Neural cell (in vitro differentiated cells): ENCODE results near the gene GDPD5. TPM values are rescaled to one million over a fixed set of nuclear protein-coding genes. Genes with fewer than 3 reads are reported as not detected.

ENCODE experiments used
- H2AFZ ChIP-seq: fragments of 200-600, 300-800 bp; sonication (generic), shearing (Covaris generic); 2 replicates; pipeline ENCODE4 v1.6.0; 2014; ENCODE audit warnings: low read depth, mild to moderate bottlenecking, antibody characterized with exemption, low read length, moderate library complexity
- H3F3A ChIP-seq: fragments of 200-600 bp; shearing (Covaris generic); 2 replicates; pipeline ENCODE4 v1.6.1; 2016; ENCODE audit warnings: mild to moderate bottlenecking, moderate library complexity, mixed read lengths, antibody characterized with exemption, low read length; ENCODE audit not compliant: insufficient read depth, poor library complexity, severe bottlenecking
- H3K27ac ChIP-seq: fragments of 200-600, 300-800 bp; sonication (generic), shearing (Covaris generic); 2 replicates; pipeline ENCODE4 v1.5.1; 2014; ENCODE audit warnings: mild to moderate bottlenecking, low read length, moderate library complexity
- H3K27me3 ChIP-seq: fragments of 300-800, 200-600 bp; sonication (generic), shearing (Covaris generic); 2 replicates; pipeline ENCODE4 v1.6.0; 2014; ENCODE audit warnings: mild to moderate bottlenecking, low read depth, low read length, moderate library complexity; ENCODE audit not compliant: insufficient read depth
- H3K36me3 ChIP-seq: fragments of 300-800, 200-600 bp; sonication (generic), shearing (Covaris generic); 2 replicates; pipeline ENCODE4 v1.5.1; 2014; ENCODE audit warnings: mild to moderate bottlenecking, antibody characterized with exemption, low read length, moderate library complexity; ENCODE audit not compliant: insufficient read depth
- H3K4me2 ChIP-seq: fragments of 300-800, 200-600 bp; sonication (generic), shearing (Covaris generic); 2 replicates; pipeline ENCODE4 v1.6.0; 2014; ENCODE audit warnings: mild to moderate bottlenecking, low read length
- H3K4me3 ChIP-seq: fragments of 300-800, 200-600 bp; sonication (generic), shearing (Covaris generic); 2 replicates; pipeline ENCODE4 v1.5.1; 2014; ENCODE audit warnings: mild to moderate bottlenecking, low read length, moderate library complexity
- H3K79me2 ChIP-seq: fragments of 200-600 bp; shearing (Covaris generic); replicated peaks from 2 replicates; pipeline ENCODE4 v1.6.0; 2014; ENCODE audit warnings: mild to moderate bottlenecking, low read length, moderate library complexity; ENCODE audit not compliant: insufficient read depth
- H3K9ac ChIP-seq: fragments of 300-800, 200-600 bp; sonication (generic), shearing (Covaris generic); 2 replicates; pipeline ENCODE4 v1.6.1; 2016; ENCODE audit warnings: mild to moderate bottlenecking, low read length, mixed read lengths
- H3K9me2 ChIP-seq: fragments of 200-600 bp; shearing (Covaris generic); 2 replicates; pipeline ENCODE4 v1.6.1; 2016; ENCODE audit warnings: mild to moderate bottlenecking, low read length, mixed read lengths; ENCODE audit not compliant: insufficient read depth
- H3K9me3 ChIP-seq: fragments of 200-600, 300-800 bp; sonication (generic), shearing (Covaris generic); 2 replicates; pipeline ENCODE4 v1.6.1; 2016; ENCODE audit warnings: mild to moderate bottlenecking, mixed run types, low read length, moderate library complexity, mixed read lengths
- H4K20me1 ChIP-seq: fragments of 200-600 bp; shearing (Covaris generic); 2 replicates; pipeline ENCODE4 v1.6.1; 2016; ENCODE audit warnings: mild to moderate bottlenecking, mixed run types; ENCODE audit not compliant: insufficient read depth
- EP300 ChIP-seq: fragments of 450-650 bp; conservative IDR thresholded peaks from 2 replicates; pipeline ENCODE4 v1.6.1; 2014; ENCODE audit warnings: antibody characterized with exemption, mild to moderate bottlenecking, moderate library complexity; ENCODE audit not compliant: poor library complexity, severe bottlenecking
- EZH2 ChIP-seq: fragments of 200-600, 300-800 bp; shearing (Covaris generic), sonication (generic); IDR thresholded peaks from 2 replicates; pipeline ENCODE4 v1.6.1; 2014; ENCODE audit warnings: antibody characterized with exemption, low read length, borderline replicate concordance, mild to moderate bottlenecking; ENCODE audit not compliant: insufficient read depth, poor library complexity, severe bottlenecking
- MXI1 ChIP-seq: fragments of 450-650 bp; conservative IDR thresholded peaks from 2 replicates; pipeline ENCODE4 v1.6.1; 2014; ENCODE audit warnings: antibody characterized with exemption, mild to moderate bottlenecking; ENCODE audit not compliant: poor library complexity, severe bottlenecking
- POLR2AphosphoS5 ChIP-seq: IDR thresholded peaks from 2 replicates; pipeline ENCODE4 v1.6.1; 2012
- RAD21 ChIP-seq: fragments of 450-650 bp; conservative IDR thresholded peaks from 2 replicates; pipeline ENCODE4 v1.6.1; 2014; ENCODE audit warnings: antibody characterized with exemption, mild to moderate bottlenecking, moderate library complexity
- TAF1 ChIP-seq: IDR thresholded peaks from 2 replicates; pipeline ENCODE4 v1.6.1; 2012; ENCODE audit warnings: low read depth
- polyA plus RNA-seq: library from polyadenylated mRNA; depleted of rRNA; stranded (reverse); fragments of >200 nt; gene quantifications from 2 replicates; pipeline ENCODE4 v1.2.3, GENCODE V29; 2014
- TF ChIP-seq, protein P1 (sequence below): IDR thresholded peaks from 2 replicates; pipeline ENCODE4 v1.6.1; 2012; ENCODE audit warnings: borderline replicate concordance
- TF ChIP-seq, protein P2 (sequence below): fragments of 450-650 bp; IDR thresholded peaks from 2 replicates; pipeline ENCODE4 v1.5.1; 2014; ENCODE audit warnings: antibody characterized with exemption, mild to moderate bottlenecking, moderate library complexity; ENCODE audit not compliant: poor library complexity, severe bottlenecking

Gene GDPD5
- polyA plus RNA-seq, 1 donor from 2014 or later: 19.2 TPM

DNA sequence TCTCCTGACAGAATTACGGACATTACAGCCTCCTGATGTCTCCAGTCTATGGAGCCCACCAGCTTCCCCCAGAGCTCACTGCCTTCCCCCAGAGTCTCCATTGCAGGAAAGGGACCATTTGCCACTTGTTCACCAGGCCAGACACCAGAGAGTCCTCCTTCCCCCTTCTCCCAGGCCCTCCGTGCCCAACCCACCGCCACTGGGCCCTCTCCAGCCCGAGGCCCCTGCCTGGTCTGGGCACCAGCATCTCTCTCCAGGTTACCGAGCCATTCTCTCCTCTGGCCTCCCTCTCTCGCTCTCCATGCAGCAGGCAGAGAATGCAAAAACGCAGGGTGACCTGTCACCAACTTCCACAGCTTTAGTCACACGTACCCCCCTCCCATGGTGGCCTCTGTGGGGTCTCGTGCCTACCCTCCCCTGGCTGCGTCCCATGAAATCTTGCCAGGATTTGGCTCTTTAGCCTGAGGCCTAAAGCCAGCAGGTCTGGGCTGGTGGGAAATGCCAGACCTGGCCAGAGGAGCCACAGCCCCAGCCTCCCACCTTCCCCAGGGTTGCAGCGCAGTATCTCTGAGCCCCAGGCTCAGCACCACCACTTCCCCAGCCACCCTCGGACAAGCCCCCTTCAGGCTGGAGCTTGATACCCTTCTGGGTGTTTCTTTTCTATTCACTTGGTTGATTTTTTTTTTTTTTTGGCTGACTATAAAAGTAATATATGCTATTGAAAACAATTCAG, 29.5 kb upstream of the GDPD5 start:
- Histone ChIP-seq H3K27me3 (no peaks in the 10 kb centered on the region), H3K9me3 (no peaks in the 10 kb centered on the region), H3K4me3 (no peak overlapping the region), H2AFZ (no peak overlapping the region), H3F3A (no peaks in the 10 kb centered on the region), H3K9ac (no peak overlapping the region), H3K36me3 (no peaks in the 10 kb centered on the region), H3K27ac (no peak overlapping the region), H3K9me2 (no peaks in the 10 kb centered on the region), H3K4me2 (no peak overlapping the region), H3K79me2 (no peaks in the 10 kb centered on the region), H4K20me1 (no peaks in the 10 kb centered on the region)
- TF ChIP-seq TAF1 (no peak), EP300 (no peak)

DNA sequence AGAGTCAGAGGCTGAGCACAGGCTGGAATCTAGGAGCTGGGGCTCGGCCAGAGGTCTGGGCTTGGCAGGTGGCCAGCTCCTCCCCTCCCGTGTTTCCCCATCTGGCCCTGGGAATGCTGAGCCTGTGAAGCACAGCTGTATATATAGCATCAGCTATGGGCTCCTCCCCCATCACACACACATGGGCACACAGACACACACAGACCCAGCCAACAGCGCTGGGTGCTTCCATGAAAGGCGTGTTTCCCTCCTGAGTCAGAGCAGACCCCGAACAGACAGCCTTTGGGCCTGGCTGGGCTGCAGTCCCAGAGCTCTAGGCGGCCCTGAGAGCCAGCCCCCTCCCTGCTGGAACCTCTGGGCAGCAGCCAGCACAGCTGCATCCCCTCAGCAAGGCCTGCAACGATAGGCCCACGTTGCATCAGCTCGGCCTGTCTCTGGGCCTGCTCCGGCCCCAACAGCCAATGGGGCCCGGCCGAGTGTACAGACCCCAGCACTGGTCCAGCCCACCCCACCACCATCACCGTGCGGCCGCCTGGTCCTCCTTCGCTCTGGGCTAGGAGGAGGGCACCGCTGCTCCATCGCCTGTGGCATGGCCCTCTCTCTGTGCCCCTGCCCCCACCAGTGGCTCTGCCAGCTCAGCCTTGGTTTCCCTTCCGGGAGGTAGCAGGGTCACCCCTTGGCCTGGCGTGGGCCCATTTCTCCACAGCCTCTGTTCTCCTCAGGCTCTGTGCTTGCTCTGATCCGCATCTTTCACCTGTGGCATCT, 28.7 kb upstream of the GDPD5 start:
- Histone ChIP-seq H3K79me2 (no peaks in the 10 kb centered on the region), H3K9ac (no peak overlapping the region), H3K9me2 (no peaks in the 10 kb centered on the region), H2AFZ (no peak overlapping the region), H3K36me3 (no peaks in the 10 kb centered on the region), H3K4me2 (no peak overlapping the region), H3K27me3 (no peaks in the 10 kb centered on the region), H3K9me3 (no peaks in the 10 kb centered on the region), H3K27ac (no peak overlapping the region), H3K4me3 (no peak overlapping the region), H3F3A (no peaks in the 10 kb centered on the region), H4K20me1 (no peaks in the 10 kb centered on the region)
- TF ChIP-seq EP300: no peak
- TF ChIP-seq RAD21: no peak
- no peak for TF ChIP-seq POLR2AphosphoS5
- TF ChIP-seq EZH2: no peak
- TF ChIP-seq, protein P1, sequence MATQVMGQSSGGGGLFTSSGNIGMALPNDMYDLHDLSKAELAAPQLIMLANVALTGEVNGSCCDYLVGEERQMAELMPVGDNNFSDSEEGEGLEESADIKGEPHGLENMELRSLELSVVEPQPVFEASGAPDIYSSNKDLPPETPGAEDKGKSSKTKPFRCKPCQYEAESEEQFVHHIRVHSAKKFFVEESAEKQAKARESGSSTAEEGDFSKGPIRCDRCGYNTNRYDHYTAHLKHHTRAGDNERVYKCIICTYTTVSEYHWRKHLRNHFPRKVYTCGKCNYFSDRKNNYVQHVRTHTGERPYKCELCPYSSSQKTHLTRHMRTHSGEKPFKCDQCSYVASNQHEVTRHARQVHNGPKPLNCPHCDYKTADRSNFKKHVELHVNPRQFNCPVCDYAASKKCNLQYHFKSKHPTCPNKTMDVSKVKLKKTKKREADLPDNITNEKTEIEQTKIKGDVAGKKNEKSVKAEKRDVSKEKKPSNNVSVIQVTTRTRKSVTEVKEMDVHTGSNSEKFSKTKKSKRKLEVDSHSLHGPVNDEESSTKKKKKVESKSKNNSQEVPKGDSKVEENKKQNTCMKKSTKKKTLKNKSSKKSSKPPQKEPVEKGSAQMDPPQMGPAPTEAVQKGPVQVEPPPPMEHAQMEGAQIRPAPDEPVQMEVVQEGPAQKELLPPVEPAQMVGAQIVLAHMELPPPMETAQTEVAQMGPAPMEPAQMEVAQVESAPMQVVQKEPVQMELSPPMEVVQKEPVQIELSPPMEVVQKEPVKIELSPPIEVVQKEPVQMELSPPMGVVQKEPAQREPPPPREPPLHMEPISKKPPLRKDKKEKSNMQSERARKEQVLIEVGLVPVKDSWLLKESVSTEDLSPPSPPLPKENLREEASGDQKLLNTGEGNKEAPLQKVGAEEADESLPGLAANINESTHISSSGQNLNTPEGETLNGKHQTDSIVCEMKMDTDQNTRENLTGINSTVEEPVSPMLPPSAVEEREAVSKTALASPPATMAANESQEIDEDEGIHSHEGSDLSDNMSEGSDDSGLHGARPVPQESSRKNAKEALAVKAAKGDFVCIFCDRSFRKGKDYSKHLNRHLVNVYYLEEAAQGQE: no peak
- no peak for TF ChIP-seq MXI1
- TF ChIP-seq, protein P2, sequence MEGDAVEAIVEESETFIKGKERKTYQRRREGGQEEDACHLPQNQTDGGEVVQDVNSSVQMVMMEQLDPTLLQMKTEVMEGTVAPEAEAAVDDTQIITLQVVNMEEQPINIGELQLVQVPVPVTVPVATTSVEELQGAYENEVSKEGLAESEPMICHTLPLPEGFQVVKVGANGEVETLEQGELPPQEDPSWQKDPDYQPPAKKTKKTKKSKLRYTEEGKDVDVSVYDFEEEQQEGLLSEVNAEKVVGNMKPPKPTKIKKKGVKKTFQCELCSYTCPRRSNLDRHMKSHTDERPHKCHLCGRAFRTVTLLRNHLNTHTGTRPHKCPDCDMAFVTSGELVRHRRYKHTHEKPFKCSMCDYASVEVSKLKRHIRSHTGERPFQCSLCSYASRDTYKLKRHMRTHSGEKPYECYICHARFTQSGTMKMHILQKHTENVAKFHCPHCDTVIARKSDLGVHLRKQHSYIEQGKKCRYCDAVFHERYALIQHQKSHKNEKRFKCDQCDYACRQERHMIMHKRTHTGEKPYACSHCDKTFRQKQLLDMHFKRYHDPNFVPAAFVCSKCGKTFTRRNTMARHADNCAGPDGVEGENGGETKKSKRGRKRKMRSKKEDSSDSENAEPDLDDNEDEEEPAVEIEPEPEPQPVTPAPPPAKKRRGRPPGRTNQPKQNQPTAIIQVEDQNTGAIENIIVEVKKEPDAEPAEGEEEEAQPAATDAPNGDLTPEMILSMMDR: no peak
